GM06990 (cell line): ENCODE measurements around the gene EIF3D.

Experiments
- DNase-seq: peaks from one replicate; pipeline ENCODE4 v3.0.0-alpha.2; 2011; ENCODE audit not compliant: insufficient read length; ENCODE audit errors: extremely low read depth
- H3K27me3 ChIP-seq: replicated peaks from 2 replicates; pipeline ENCODE4 v1.6.0; 2011; ENCODE audit warnings: low read length; ENCODE audit not compliant: control insufficient read depth, insufficient read depth
- H3K36me3 ChIP-seq: 2 replicates; pipeline ENCODE4 v1.5.1; 2011; ENCODE audit warnings: low read length; ENCODE audit not compliant: control insufficient read depth, insufficient read depth
- H3K4me3 ChIP-seq: replicated peaks from 2 replicates; pipeline ENCODE4 v1.5.1; 2011; ENCODE audit warnings: low read depth, mild to moderate bottlenecking, control low read depth, low read length
- TF ChIP-seq, protein P1 (sequence below): IDR thresholded peaks from 2 replicates; pipeline ENCODE4 v1.5.1; 2011; ENCODE audit warnings: low read length, control low read depth, mild to moderate bottlenecking, inconsistent platforms; ENCODE audit not compliant: insufficient read depth, poor library complexity, severe bottlenecking

Gene EIF3D

DNA sequence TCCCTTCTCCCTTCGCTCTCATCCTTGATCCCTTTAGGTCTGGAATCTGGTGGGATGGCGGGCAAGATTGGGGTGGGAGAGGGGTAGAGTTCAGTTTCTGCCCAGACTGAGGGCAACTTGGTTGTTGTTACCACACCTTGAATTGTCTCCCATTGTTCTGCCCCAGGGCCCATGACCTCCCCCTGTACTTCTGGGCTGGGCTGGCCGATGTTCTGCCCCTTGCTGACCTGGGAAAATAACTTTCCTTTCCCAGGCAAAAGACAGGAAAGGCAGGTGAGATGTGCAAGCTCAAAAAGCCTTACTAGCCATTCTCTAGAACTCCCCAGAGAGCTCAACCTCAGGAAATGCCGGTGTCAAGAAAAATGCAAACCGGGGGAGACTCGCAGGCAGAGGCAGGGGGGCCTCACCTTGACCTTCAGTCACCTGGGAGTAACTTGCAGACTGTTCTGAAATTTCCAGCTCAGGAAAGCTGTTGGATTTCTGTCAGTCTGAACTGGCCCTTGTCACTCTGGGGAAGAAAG, 32.4 kb upstream of the EIF3D start:
- DNase-seq, result no peak
- TF ChIP-seq, protein P1, sequence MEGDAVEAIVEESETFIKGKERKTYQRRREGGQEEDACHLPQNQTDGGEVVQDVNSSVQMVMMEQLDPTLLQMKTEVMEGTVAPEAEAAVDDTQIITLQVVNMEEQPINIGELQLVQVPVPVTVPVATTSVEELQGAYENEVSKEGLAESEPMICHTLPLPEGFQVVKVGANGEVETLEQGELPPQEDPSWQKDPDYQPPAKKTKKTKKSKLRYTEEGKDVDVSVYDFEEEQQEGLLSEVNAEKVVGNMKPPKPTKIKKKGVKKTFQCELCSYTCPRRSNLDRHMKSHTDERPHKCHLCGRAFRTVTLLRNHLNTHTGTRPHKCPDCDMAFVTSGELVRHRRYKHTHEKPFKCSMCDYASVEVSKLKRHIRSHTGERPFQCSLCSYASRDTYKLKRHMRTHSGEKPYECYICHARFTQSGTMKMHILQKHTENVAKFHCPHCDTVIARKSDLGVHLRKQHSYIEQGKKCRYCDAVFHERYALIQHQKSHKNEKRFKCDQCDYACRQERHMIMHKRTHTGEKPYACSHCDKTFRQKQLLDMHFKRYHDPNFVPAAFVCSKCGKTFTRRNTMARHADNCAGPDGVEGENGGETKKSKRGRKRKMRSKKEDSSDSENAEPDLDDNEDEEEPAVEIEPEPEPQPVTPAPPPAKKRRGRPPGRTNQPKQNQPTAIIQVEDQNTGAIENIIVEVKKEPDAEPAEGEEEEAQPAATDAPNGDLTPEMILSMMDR, result no peak

GRCh38 chr22:36560001-36560400, 31.0 kb upstream of the EIF3D start:
- H3K27me3 ChIP-seq, result peaks cover 2% of the 10 kb centered on the region; the same call in 1 of the 2 replicates
- TF ChIP-seq, protein P1, result no peak
- H3K36me3 ChIP-seq, result no peaks in the 10 kb centered on the region
- no peak overlapping the region for H3K4me3 ChIP-seq
- no peak for DNase-seq

More for the DNA sequence above, 32.4 kb upstream of the EIF3D start:
- H3K4me3 ChIP-seq, result no peak overlapping the region
- no peaks in the 10 kb centered on the region for H3K36me3 ChIP-seq
- peaks cover 2% of the 10 kb centered on the region; the same call in 1 of the 2 replicates for H3K27me3 ChIP-seq

- no peak for DNase-seq
- Histone ChIP-seq H3K27me3 (no peaks in the 10 kb centered on the region; the same call in 1 of the 2 replicates), H3K4me3 (no peak overlapping the region), H3K36me3 (no peaks in the 10 kb centered on the region)
- TF ChIP-seq, protein P1, result no peak
Measured at GRCh38 chr22:36554098-36554497, 25.1 kb upstream of the EIF3D start.

- H3K4me3 ChIP-seq, result no peak overlapping the region
- H3K27me3 ChIP-seq, result no peaks in the 10 kb centered on the region
- peak; percentile 32 for DNase-seq
- TF ChIP-seq, protein P1, result no peak
- no peaks in the 10 kb centered on the region for H3K36me3 ChIP-seq
Measured at GRCh38 chr22:36552289-36552688, 23.3 kb upstream of the EIF3D start.

DNA sequence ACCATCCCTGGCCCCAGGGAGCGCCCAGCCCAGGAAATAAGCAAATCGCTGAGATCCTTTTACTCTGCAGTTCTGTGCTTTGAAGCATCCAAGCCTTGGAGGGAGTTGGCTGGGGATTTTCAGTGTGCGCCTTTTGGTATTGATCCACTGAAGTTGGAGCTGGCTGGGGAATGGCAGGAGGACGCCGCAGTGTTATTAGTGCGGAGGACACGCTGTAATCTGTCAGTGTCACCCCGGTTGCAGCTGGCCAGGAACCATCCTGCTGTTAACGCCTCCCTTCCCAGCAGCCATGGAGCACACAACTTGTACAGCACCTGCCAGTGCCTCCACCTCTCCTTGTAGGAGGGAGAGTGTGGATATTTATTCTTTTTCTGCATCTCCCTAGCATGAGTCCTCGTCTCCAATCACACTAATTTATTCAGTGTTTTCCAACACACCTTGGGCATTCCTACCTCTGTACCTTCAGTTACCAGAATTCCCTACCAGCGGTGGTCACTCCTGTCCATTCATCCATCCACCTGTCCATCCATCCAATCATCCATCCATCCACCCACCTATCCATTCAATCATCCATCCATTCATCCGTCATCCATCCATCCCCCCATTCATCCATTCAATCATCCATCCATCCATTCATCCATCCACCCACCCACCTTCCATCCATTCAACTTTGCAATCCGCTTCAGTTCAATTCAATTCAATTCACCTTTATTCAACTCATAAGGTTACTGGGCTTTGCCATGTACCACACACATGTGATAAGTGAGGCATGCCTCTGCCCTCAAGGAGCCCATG, 21.9 kb upstream of the EIF3D start:
- Histone ChIP-seq H3K4me3 (no peak overlapping the region), H3K27me3 (no peaks in the 10 kb centered on the region), H3K36me3 (no peaks in the 10 kb centered on the region)
- DNase-seq, result no peak
- TF ChIP-seq, protein P1, result no peak
